KBM-7 (cell line): ENCODE data around the gene RASGRP3.

ENCODE experiments used
- DNase-seq: peaks from one replicate; pipeline ENCODE4 v3.0.0-alpha.2; 2015
- in situ Hi-C: fragments of 300-500 bp; cut with MboI; formaldehyde crosslinking; loops from 2 replicates; pipeline ENCODE4 v1.14.3; 2020; ENCODE audit warnings: low sequenced_read_pairs, low pct_unique_long_range_greater_than_20kb, mixed read lengths

The RASGRP3 gene

DNA sequence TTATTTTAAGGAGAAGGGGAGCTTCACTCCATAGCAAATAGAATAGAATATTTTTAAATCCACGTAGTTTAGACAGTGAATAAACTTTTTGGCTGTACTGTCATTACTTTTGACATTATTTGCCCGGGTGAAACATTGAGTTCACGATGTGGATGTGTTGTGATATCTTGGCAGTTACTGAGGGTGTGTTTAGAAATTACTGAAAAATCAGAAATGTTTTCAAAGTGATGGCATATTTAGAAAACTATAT is 123.4 kb downstream of the RASGRP3 start:
- DNase-seq, result no peak
- in situ Hi-C loops, result no loop called here

DNA sequence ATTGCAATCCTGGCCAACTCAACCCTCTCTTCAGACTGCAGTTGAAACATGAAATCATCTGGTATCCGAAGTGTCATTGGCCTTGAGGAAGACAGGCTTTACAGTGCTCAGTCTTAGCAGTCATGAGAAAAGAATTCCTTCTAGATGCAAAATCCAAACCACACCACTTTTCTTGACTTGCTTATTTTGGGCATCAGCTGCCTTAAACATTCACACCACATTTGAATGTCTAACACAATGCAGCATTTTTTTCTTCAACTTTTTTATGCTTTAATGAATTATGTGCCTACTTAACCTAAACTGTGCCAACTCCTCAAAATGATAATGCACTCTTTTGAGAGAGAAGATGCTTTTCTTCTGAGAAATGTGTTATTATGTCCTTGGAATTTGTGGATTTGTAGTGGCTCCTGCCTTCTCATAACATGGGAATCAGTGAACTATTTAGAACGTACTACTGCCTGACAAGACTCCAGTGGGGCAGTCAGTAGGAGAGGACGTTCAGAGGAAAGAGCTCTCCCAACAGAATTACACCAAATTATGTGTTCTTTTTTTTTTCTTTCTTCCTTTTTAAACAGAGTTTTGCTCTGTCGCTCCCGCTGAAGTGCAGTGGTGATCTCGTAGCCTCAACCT is 125.9 kb downstream of the RASGRP3 start:
- no peak for DNase-seq
- in situ Hi-C loops, result no loop called here

DNA sequence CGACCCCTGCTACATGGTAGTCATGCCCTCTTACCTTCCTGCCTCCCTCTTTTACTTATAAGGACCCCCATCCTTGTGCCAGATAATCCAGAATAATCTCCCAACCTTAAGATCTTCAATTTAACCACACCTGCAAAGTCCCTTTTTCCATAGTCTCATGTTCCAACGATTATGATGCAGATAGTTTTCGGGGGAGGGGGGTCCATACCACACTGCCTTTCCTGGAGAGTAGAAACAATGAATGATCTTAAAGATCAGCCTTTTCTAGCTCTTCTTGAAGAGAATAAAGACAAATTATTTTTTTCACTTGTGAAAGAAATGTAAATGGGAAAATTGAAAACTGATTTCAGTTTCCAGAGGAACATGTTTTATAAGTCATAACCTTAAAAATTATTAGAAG is 127.0 kb downstream of the RASGRP3 start:
- in situ Hi-C loops, result no loop called here
- DNase-seq, result no peak

DNA sequence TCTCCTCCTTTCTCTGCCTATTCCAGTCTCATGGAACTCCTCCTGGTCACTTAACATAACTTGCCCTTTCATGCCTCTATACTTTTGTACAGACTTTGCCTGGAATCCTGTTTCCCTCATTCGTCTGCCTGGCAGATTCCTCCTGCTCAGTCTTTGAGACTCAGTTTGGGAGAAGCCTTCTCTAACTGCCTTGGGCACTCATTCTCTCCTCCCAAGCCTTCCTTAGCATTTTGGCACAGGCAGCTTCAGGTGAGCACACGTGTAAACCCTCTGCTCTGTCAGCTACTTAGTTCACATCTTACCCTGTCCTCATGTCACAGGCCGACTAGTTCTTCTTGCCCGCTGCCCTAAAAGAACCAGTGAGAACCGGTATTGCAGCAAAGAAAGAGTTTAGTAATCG is 128.6 kb downstream of the RASGRP3 start:
- no peak for DNase-seq
- in situ Hi-C loops, result no loop called here

- in situ Hi-C loops, result no loop called here
- no peak for DNase-seq
These were observed 129.7 kb downstream of the RASGRP3 start for GRCh38 chr2:33606100-33606499.

DNA sequence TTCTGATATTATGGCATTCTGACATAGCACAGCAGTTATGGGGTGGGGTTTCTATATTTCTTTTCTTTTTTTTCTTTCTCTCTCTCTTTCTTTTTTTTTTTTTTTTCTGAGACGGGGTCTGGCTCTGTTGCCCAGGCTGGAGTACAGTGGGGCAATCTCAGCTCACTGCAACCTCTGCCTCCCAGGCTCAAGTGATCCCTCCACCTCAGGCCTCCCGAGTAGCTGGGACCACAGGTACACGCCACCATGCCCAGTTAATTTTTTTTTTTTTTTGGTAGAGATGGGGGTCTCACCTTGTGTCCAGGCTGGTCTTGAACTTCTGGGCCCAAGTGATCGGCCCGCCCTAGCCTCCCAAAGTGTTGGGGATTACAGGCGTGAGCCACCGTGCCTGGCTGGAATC is 130.2 kb downstream of the RASGRP3 start:
- in situ Hi-C loops, result no loop called here
- DNase-seq, result no peak

GRCh38 chr2:33607251-33607721 is 130.8 kb downstream of the RASGRP3 start:
- in situ Hi-C loops, result no loop called here
- DNase-seq, result peak; percentile 4

DNA sequence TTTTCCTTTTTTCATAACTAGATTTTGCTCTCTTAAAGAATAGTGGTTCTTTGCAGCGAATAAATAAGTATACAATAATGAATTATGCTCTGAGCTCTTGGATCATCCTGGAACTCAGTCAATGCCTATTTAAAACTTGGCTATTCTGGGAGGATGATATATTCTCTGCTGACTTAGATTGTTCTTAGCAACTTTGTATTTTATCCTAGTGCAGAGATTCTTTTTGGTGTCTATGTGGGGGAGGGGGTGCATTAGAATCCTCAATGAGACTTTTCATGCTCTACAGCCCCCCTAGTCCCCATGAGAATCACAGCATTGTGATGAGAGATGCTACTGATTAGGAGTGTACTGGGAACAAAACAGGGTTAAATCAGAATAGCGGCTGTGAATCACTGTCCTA is 131.5 kb downstream of the RASGRP3 start:
- in situ Hi-C loops, result no loop called here
- DNase-seq, result no peak

DNA sequence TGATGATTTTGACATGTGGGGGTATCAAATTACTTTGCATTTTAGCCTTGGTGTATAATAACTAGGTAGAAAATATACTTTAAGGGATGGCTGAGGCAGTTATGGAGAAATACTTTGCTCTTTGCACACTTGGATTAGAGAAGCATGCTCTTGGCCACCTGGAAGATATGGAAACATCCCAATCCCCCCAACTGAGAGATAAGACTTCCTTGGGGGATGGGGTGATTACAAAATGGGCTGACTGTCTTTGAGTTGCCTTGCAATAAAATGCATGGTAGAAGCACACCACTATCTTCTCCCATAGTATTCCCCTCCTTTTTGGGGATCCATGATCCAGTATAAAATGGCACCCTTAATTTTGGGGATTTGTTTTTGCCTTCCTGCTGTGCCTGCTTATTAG is 137.7 kb downstream of the RASGRP3 start:
- in situ Hi-C loops, result no loop called here
- DNase-seq, result no peak
